ENCODE results near the gene MCU.

Gene MCU

DNA sequence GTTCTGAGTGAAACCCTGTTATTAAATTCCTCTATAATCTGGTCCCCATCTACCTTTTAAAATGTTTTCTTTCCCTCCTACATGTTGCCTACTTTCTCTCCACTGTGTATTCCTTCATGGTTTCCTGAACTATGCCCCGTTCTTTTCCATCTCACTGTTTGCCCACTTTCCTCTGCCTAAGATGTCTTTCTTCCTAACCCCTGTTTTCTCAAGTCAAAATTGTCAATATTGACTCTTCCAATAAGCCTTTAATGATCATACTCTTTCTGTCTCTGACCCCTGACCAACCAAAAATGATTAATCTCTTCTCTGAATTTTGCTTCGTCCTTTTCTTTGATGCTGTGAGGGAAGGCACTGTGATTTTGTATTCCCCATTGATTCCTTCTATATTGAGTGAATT, 171.0 kb downstream of the MCU start:
- no peak overlapping the region for H3K27ac ChIP-seq
- no peak for TF ChIP-seq CTCF (conservative IDR thresholded peaks at IDR 0.05)

DNA sequence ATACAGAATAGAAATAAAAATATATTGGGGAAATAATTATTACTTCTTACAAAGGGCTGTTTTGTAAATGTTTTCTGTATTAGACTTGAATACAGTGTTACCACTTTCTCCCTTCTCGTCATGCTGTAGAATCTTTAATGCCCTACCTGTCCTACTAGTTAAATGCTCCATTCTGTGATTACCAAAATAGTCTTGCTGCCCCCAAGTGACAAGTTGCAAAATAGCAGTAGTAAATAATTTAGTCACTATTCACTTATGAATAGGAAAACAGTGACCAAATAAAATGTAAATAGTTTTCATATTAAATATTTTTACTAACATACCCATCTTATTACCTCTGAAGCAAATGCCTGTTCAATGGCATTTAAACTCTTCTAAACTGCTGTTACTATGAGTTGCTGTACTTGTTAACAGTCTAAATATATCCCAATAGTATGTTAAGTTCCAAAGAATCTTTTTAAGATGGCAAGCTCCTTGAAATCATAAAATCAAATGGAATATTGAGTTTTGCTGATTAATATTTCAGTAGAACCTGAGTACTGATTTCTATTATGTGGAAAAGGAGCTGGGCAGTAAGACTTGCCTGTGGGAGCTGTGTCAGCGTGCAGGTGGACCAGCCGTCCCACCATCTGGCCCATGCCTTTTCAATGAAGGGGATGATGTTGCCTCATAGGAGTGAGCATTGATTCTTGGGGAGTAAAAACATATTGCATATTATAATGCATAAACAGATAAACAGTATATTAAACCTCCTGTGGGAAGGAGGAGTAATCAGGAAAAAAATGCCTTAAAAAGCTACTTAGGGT, 183.5 kb downstream of the MCU start:
- TF ChIP-seq CTCF (conservative IDR thresholded peaks at IDR 0.05) = peak; percentile 79
- peak overlapping the region; percentile 61 for H3K27ac ChIP-seq

DNA sequence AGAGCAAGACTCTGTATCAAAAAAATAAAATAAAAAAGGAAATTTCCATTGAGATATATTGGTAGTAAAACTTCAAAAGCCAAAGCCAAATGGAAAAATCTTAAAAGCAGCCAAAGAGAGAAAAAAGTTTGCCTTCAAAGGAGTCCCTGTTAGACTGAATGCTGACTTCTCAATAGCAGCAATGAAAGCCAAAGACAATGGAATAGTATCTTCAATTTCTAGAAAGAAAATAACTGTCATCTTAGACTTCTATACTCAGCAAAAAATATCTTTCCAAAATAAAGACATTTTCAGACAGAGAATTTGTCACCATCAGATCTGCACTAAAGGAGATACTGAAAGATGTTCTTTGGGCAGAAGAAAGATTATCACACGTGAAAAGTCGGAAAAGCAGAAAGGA, 187.3 kb downstream of the MCU start:
- no peak for TF ChIP-seq CTCF (conservative IDR thresholded peaks at IDR 0.05)
- no peak overlapping the region for H3K27ac ChIP-seq

- TF ChIP-seq CTCF (conservative IDR thresholded peaks at IDR 0.05) = no peak
- H3K27ac ChIP-seq = no peak overlapping the region
Measured at GRCh38 chr10:72881291-72881690, 189.3 kb downstream of the MCU start.

DNA sequence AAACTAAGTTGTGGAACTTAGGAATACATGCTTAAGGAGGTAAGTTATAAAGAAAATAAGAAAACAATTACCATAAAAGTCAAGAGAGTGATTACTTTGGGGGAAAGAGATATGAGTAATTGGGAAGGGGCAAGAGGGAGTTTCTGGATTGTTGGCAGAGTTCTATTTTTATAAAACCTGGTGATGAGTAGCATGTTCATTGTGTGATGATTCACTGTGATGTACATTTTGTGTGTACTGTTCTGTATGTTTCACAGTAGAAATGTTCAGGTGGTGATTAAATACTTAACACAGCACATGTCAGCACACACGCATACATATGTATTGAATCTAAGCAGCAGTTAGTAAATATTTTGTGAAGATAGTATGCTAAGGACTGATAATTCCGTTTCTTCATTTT, 191.9 kb downstream of the MCU start:
- H3K27ac ChIP-seq = no peak overlapping the region
- no peak for TF ChIP-seq CTCF (conservative IDR thresholded peaks at IDR 0.05)

GRCh38 chr10:72885953-72886352, 194.0 kb downstream of the MCU start:
- H3K27ac ChIP-seq = no peak overlapping the region
- no peak for TF ChIP-seq CTCF (conservative IDR thresholded peaks at IDR 0.05)

GRCh38 chr10:72886621-72887020, 194.7 kb downstream of the MCU start:
- H3K27ac ChIP-seq = no peak overlapping the region
- no peak for TF ChIP-seq CTCF (conservative IDR thresholded peaks at IDR 0.05)

Measured in VCaP (cell line).